ENCODE data around the gene OR8B2.
A peak's percentile ranks its signal among the peaks of the same experiment; 100 is the strongest.
"Not testable (repeated sequence)": the region's sequence is repeated elsewhere in the genome, so short reads cannot be mapped to it uniquely, and the experiment has no call there.

OR8B2 gene

GRCh38 chr11:124384399-124384798, at the start of gene OR8B2:
Gene OR8B2, minus strand, starts transcription at chr11:124384499. Its CDS starts 1,156 bp downstream, at chr11:124383343.
- no peaks in the 10 kb centered on the region for H3K36me3 Mint-ChIP-seq
- ATAC-seq = no peak
- no peaks in the 10 kb centered on the region for H3K9me3 Mint-ChIP-seq
- H3K27me3 Mint-ChIP-seq = peaks cover 6% of the 10 kb centered on the region
- no peaks in the 10 kb centered on the region for H3K4me1 Mint-ChIP-seq
- H3K4me3 Mint-ChIP-seq = no peak within 1 kb of the TSS
- no peak within 1 kb of the TSS for H3K27ac Mint-ChIP-seq

- H3K27me3 Mint-ChIP-seq = no peaks in the 10 kb centered on the region
- no peak overlapping the region for H3K27ac Mint-ChIP-seq
- ATAC-seq = no peak
- no peak overlapping the region for H3K4me3 Mint-ChIP-seq
- H3K9me3 Mint-ChIP-seq = peaks cover 7% of the 10 kb centered on the region
- no peaks in the 10 kb centered on the region for H3K4me1 Mint-ChIP-seq
- H3K36me3 Mint-ChIP-seq = no peaks in the 10 kb centered on the region
These were observed 45.3 kb upstream of the OR8B2 start for GRCh38 chr11:124429599-124429998.

GRCh38 chr11:124424384-124424921, 40.2 kb upstream of the OR8B2 start, which contains the start of gene OR8B4:
Gene OR8B4, minus strand, starts transcription at chr11:124424871. Its CDS starts 0 bp downstream, at chr11:124424871.
- Mint-ChIP-seq H3K36me3 (no peaks in the 10 kb centered on the region), H3K4me1 (no peaks in the 10 kb centered on the region), H3K27me3 (peaks cover 34% of the 10 kb centered on the region), H3K4me3 (no peak within 1 kb of the TSS), H3K27ac (no peak within 1 kb of the TSS), H3K9me3 (peaks cover 4% of the 10 kb centered on the region)
- ATAC-seq = no peak

GRCh38 chr11:124421043-124421442, 36.7 kb upstream of the OR8B2 start:
- Mint-ChIP-seq H3K27ac (no peak overlapping the region), H3K4me3 (no peak overlapping the region), H3K4me1 (no peaks in the 10 kb centered on the region), H3K36me3 (no peaks in the 10 kb centered on the region), H3K27me3 (peaks cover 34% of the 10 kb centered on the region), H3K9me3 (no peaks in the 10 kb centered on the region)
- ATAC-seq = no peak

GRCh38 chr11:124415356-124415923, 31.1 kb upstream of the OR8B2 start:
- H3K27ac Mint-ChIP-seq = no peak overlapping the region
- H3K4me3 Mint-ChIP-seq = no peak overlapping the region
- no peaks in the 10 kb centered on the region for H3K4me1 Mint-ChIP-seq
- H3K9me3 Mint-ChIP-seq = no peaks in the 10 kb centered on the region
- no peaks in the 10 kb centered on the region for H3K36me3 Mint-ChIP-seq
- ATAC-seq = no peak
- peaks cover 25% of the 10 kb centered on the region for H3K27me3 Mint-ChIP-seq

- no peaks in the 10 kb centered on the region for H3K36me3 Mint-ChIP-seq
- no peaks in the 10 kb centered on the region for H3K4me1 Mint-ChIP-seq
- no peaks in the 10 kb centered on the region for H3K9me3 Mint-ChIP-seq
- H3K4me3 Mint-ChIP-seq = no peak overlapping the region
- no peak overlapping the region for H3K27ac Mint-ChIP-seq
- peaks cover 23% of the 10 kb centered on the region for H3K27me3 Mint-ChIP-seq
- ATAC-seq = no peak
These were observed 25.6 kb upstream of the OR8B2 start for GRCh38 chr11:124409906-124410305.

GRCh38 chr11:124405581-124405980, 21.3 kb upstream of the OR8B2 start:
- Mint-ChIP-seq H3K27ac (no peak overlapping the region), H3K36me3 (no peaks in the 10 kb centered on the region), H3K27me3 (no peaks in the 10 kb centered on the region), H3K9me3 (no peaks in the 10 kb centered on the region), H3K4me1 (no peaks in the 10 kb centered on the region), H3K4me3 (no peak overlapping the region)
- no peak for ATAC-seq

- not testable (repeated sequence) for H3K27ac Mint-ChIP-seq, H3K4me3 Mint-ChIP-seq, H3K9me3 Mint-ChIP-seq, H3K36me3 Mint-ChIP-seq, H3K27me3 Mint-ChIP-seq, ATAC-seq, H3K4me1 Mint-ChIP-seq
These were observed 18.9 kb upstream of the OR8B2 start for GRCh38 chr11:124403186-124403585.

GRCh38 chr11:124402326-124402922, 18.1 kb upstream of the OR8B2 start:
- Mint-ChIP-seq H3K4me1 (no peaks in the 10 kb centered on the region), H3K4me3 (no peak overlapping the region), H3K9me3 (no peaks in the 10 kb centered on the region), H3K27me3 (no peaks in the 10 kb centered on the region), H3K27ac (no peak overlapping the region), H3K36me3 (no peaks in the 10 kb centered on the region)
- ATAC-seq = peak; percentile 71

- Mint-ChIP-seq H3K36me3 (no peaks in the 10 kb centered on the region), H3K27ac (no peak within 1 kb of the TSS), H3K4me1 (no peaks in the 10 kb centered on the region), H3K27me3 (no peaks in the 10 kb centered on the region), H3K4me3 (no peak within 1 kb of the TSS), H3K9me3 (no peaks in the 10 kb centered on the region)
- no peak for ATAC-seq
These were observed 14.6 kb upstream of the OR8B2 start, which contains the start of gene OR8B3 for GRCh38 chr11:124398924-124399323. Gene OR8B3, minus strand, starts transcription at chr11:124399024. Its CDS starts 1,673 bp downstream, at chr11:124397351.

- not testable (repeated sequence) for H3K36me3 Mint-ChIP-seq, ATAC-seq, H3K4me3 Mint-ChIP-seq, H3K27ac Mint-ChIP-seq, H3K27me3 Mint-ChIP-seq, H3K4me1 Mint-ChIP-seq, H3K9me3 Mint-ChIP-seq
These were observed 12.5 kb upstream of the OR8B2 start for GRCh38 chr11:124396847-124397246.

- peaks cover 16% of the 10 kb centered on the region for H3K27me3 Mint-ChIP-seq
- no peak overlapping the region for H3K27ac Mint-ChIP-seq
- H3K4me3 Mint-ChIP-seq = no peak overlapping the region
- no peak for ATAC-seq
- no peaks in the 10 kb centered on the region for H3K36me3 Mint-ChIP-seq
- no peaks in the 10 kb centered on the region for H3K4me1 Mint-ChIP-seq
- H3K9me3 Mint-ChIP-seq = no peaks in the 10 kb centered on the region
These were observed 10.1 kb upstream of the OR8B2 start for GRCh38 chr11:124394408-124394807.

- not testable (repeated sequence) for H3K36me3 Mint-ChIP-seq, H3K4me3 Mint-ChIP-seq, ATAC-seq, H3K27ac Mint-ChIP-seq, H3K4me1 Mint-ChIP-seq, H3K27me3 Mint-ChIP-seq, H3K9me3 Mint-ChIP-seq
These were observed 1.4 kb downstream of the OR8B2 start for GRCh38 chr11:124382857-124383256.

GRCh38 chr11:124380585-124380984, 3.7 kb downstream of the OR8B2 start:
- H3K36me3 Mint-ChIP-seq = no peaks in the 10 kb centered on the region
- no peak overlapping the region for H3K4me3 Mint-ChIP-seq
- H3K27ac Mint-ChIP-seq = no peak overlapping the region
- no peaks in the 10 kb centered on the region for H3K4me1 Mint-ChIP-seq
- no peaks in the 10 kb centered on the region for H3K27me3 Mint-ChIP-seq
- ATAC-seq = no peak
- H3K9me3 Mint-ChIP-seq = no peaks in the 10 kb centered on the region

GRCh38 chr11:124376280-124376679, 8.0 kb downstream of the OR8B2 start:
- ATAC-seq = no peak
- Mint-ChIP-seq H3K9me3 (no peaks in the 10 kb centered on the region), H3K27me3 (no peaks in the 10 kb centered on the region), H3K4me1 (no peaks in the 10 kb centered on the region), H3K4me3 (no peak overlapping the region), H3K27ac (no peak overlapping the region), H3K36me3 (no peaks in the 10 kb centered on the region)

GRCh38 chr11:124359566-124359965, 24.7 kb downstream of the OR8B2 start:
- ATAC-seq = no peak
- Mint-ChIP-seq H3K27me3 (no peaks in the 10 kb centered on the region), H3K4me3 (no peak overlapping the region), H3K9me3 (peaks cover 3% of the 10 kb centered on the region), H3K27ac (no peak overlapping the region), H3K4me1 (no peaks in the 10 kb centered on the region), H3K36me3 (no peaks in the 10 kb centered on the region)
